Measurements from ENCODE around the gene TRERF1. TPM values are rescaled to one million over a fixed set of nuclear protein-coding genes. Genes with fewer than 3 reads are reported as not detected.

The TRERF1 gene
- total and polyA plus RNA-seq, 2 of the 4 experiments (the other 2 are of a cell fraction) = 6.3 to 9.9 TPM

DNA sequence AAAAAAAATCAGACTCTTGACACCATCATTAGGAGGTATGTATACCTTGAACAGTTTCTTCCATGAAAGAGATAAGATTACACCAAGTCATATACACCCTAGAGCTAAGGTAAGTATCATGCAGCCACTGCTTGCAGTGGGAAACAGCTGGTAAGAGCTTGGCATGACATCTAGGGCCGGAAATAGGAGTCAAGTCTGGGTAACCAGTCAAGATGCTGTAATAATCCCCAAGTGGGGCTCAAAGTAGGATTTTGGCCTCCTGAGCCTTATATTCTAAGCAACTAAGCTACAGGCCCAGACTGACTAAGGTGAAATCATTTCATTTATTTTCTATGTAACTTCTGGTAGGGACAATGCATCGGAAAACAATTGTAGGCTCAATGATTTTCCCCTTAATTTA is 23.9 kb downstream of the TRERF1 start:
- no peak overlapping the region for H2BK15ac ChIP-seq (ENCODE audit: low read depth, low read length)
- no peak overlapping the region for H3K27ac ChIP-seq (ENCODE audit: insufficient read depth, low read length)
- H3K9ac ChIP-seq (ENCODE audit: low read depth, low read length) = no peak overlapping the region
- H3K56ac ChIP-seq (ENCODE audit: extremely low read depth, insufficient read depth, low read length) = no peak overlapping the region
- no peaks in the 10 kb centered on the region for H3K9me3 ChIP-seq (ENCODE audit: control insufficient read depth, insufficient read depth, low read length)
- H3K4me1 ChIP-seq (ENCODE audit: control insufficient read depth, insufficient read depth, low read length) = peaks cover 13% of the 10 kb centered on the region
- in situ Hi-C loops (cut with MboI; ENCODE audit: low sequenced_read_pairs) (no loop called here), dilution Hi-C loops (cut with HindIII; ENCODE audit: low sequenced_read_pairs, unreplicated experiment) (no loop called here), intact Hi-C loops (cut with micrococcal nuclease) (no loop called here)
- no CpG with 5 or more reads among the region's 2 CpGs for WGBS, 2 experiments (ENCODE audit: extremely low coverage in 2 of 2, insufficient read length in 1 of 2)
- no peak overlapping the region for H2AFZ ChIP-seq (replicated peaks; ENCODE audit: low read length, poor library complexity)
- no peak overlapping the region for H2BK120ac ChIP-seq (ENCODE audit: low read depth, low read length)
- no peak overlapping the region for H4K8ac ChIP-seq (ENCODE audit: low read depth in 2 of 2, low read length in 2 of 2)
- no peak overlapping the region for H2AK9ac ChIP-seq (replicated peaks; ENCODE audit: low read depth, low read length, poor library complexity)
- no peak overlapping the region for H4K5ac ChIP-seq (ENCODE audit: low read depth, low read length)
- ChIA-PET CTCF (no interaction called here), POLR2A (ENCODE audit: unreplicated experiment) (interaction anchor here (0.6 kb wide), 1 partner anchor 24 kb away, joined by 3 read pairs; the partner anchor contains the start of gene TRERF1)
- H3K4me2 ChIP-seq (ENCODE audit: low read depth, low read length) = no peak overlapping the region
- no peak overlapping the region for H3K23ac ChIP-seq (ENCODE audit: low read depth, low read length)
- no peak overlapping the region for H2BK20ac ChIP-seq (ENCODE audit: low read depth, low read length)
- no peaks in the 10 kb centered on the region for H3K27me3 ChIP-seq (ENCODE audit: control insufficient read depth, insufficient read depth, low read length)
- peaks cover 35% of the 10 kb centered on the region for H4K20me1 ChIP-seq (ENCODE audit: insufficient read depth, low read length)
- no TSS peak for BruUV-seq (replicated peaks)
- no peak overlapping the region for H2AK5ac ChIP-seq (ENCODE audit: low read depth, low read length)
- H2BK5ac ChIP-seq (ENCODE audit: low read depth, low read length, poor library complexity, severe bottlenecking) = no peak overlapping the region
- no peak overlapping the region for H3K18ac ChIP-seq (ENCODE audit: low read depth, low read length)
- H3K14ac ChIP-seq (replicated peaks; ENCODE audit: low read depth, low read length) = no peak overlapping the region
- peaks cover 1% of the 10 kb centered on the region for H3K36me3 ChIP-seq (ENCODE audit: control insufficient read depth, insufficient read depth, low read length)
- peaks cover 64 to 78% of the 10 kb centered on the region in 2 experiments for H3K79me1 ChIP-seq (ENCODE audit: low read depth in 1 of 2, low read length in 2 of 2)
- ATAC-seq (ENCODE audit: low read depth) (no peak), DNase-seq (no peak)
- H4K91ac ChIP-seq (ENCODE audit: insufficient read depth, low read depth, low read length) = no peak overlapping the region; the same call in 1 of the 2 replicates
- peaks cover 13% of the 10 kb centered on the region for H3K9me1 ChIP-seq (ENCODE audit: insufficient read depth, low read length)
- H3K4me3 ChIP-seq (ENCODE audit: insufficient read depth, low read depth, low read length) = no peak overlapping the region
- no peak overlapping the region for H3K4ac ChIP-seq (ENCODE audit: low read depth, low read length)
- TF ChIP-seq NFE2L2 (IDR thresholded peaks at IDR 0.05; ENCODE audit: low read depth, low read length) (no peak), FOS (IDR thresholded peaks at IDR 0.05; ENCODE audit: low read depth, low read length) (no peak), SMC3 (IDR thresholded peaks at IDR 0.05; ENCODE audit: low read depth, low read length) (no peak), RFX5 (IDR thresholded peaks at IDR 0.05; ENCODE audit: low read depth, low read length) (no peak), MAZ (IDR thresholded peaks at IDR 0.05; ENCODE audit: borderline replicate concordance, low read depth, low read length) (no peak), RAD21 (IDR thresholded peaks at IDR 0.05; ENCODE audit: low read length) (no peak), RCOR1 (IDR thresholded peaks at IDR 0.05; ENCODE audit: insufficient replicate concordance, low read length) (no peak), MAFK (IDR thresholded peaks at IDR 0.05; ENCODE audit: low read depth, low read length) (no peak), CHD1 (IDR thresholded peaks at IDR 0.05; ENCODE audit: low read depth, low read length) (no peak), BHLHE40 (IDR thresholded peaks at IDR 0.05; ENCODE audit: low read depth, low read length) (no peak), USF2 (IDR thresholded peaks at IDR 0.05; ENCODE audit: low read depth, low read length) (no peak), POLR2A (IDR thresholded peaks at IDR 0.05; ENCODE audit: low read depth, low read length) (no peak), ELK1 (IDR thresholded peaks at IDR 0.05; ENCODE audit: borderline replicate concordance, low read depth, low read length) (no peak), MXI1 (IDR thresholded peaks at IDR 0.05; ENCODE audit: borderline replicate concordance, low read depth, low read length) (no peak), CEBPB (IDR thresholded peaks at IDR 0.05; ENCODE audit: low read depth, low read length) (no peak)
- TF ChIP-seq, protein P1, sequence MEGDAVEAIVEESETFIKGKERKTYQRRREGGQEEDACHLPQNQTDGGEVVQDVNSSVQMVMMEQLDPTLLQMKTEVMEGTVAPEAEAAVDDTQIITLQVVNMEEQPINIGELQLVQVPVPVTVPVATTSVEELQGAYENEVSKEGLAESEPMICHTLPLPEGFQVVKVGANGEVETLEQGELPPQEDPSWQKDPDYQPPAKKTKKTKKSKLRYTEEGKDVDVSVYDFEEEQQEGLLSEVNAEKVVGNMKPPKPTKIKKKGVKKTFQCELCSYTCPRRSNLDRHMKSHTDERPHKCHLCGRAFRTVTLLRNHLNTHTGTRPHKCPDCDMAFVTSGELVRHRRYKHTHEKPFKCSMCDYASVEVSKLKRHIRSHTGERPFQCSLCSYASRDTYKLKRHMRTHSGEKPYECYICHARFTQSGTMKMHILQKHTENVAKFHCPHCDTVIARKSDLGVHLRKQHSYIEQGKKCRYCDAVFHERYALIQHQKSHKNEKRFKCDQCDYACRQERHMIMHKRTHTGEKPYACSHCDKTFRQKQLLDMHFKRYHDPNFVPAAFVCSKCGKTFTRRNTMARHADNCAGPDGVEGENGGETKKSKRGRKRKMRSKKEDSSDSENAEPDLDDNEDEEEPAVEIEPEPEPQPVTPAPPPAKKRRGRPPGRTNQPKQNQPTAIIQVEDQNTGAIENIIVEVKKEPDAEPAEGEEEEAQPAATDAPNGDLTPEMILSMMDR (conservative IDR thresholded peaks at IDR 0.05; ENCODE audit: low read depth, low read length) = no peak

All from IMR-90 (cell line).